Stimulated activated CD4-positive, alpha-beta T cell treated with anti-CD3 and anti-CD28 coated beads, Interleukin-4, amount 100 ng/mL, for 24 hours (primary cell): ENCODE data around the gene SOX11.
"Not testable (repeated sequence)": the region's sequence is repeated elsewhere in the genome, so short reads cannot be mapped to it uniquely, and the experiment has no call there.

Source experiments
- DNase-seq: peaks from one replicate; pipeline ENCODE4 v3.0.0-alpha.2; 2020

SOX11 gene

DNA sequence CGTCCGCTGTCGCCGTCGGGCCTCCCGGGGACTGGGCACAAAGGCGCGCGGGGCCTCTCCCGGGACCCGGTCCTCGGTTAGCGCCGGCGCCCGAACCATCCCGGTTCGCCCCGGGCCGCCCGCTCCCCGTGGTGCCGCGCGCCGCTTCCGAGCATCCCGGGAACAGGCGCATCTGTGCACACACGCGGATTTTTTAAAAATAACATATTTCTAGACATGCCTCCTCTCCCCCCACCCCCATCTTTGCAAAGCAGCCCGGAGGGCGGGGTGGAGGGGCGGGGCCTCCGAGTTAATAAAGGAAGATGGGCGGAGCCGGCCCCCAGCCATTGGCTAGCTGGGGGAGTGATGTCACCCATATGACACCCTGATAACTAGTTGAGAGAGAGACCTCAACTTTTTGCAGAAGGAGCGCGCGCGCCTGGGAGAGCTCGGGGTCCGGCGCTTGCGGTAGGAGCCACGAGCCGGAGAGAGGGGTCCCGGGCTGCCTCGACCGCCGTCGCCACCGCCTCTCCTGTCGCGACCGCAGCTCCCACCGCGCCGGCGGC is at the start of gene SOX11:
SOX11 (plus strand) TSS at position 400 of the 545 bp plus-strand sequence. CDS start 338 bp downstream, outside the sequence.
- DNase-seq = no peak

DNA sequence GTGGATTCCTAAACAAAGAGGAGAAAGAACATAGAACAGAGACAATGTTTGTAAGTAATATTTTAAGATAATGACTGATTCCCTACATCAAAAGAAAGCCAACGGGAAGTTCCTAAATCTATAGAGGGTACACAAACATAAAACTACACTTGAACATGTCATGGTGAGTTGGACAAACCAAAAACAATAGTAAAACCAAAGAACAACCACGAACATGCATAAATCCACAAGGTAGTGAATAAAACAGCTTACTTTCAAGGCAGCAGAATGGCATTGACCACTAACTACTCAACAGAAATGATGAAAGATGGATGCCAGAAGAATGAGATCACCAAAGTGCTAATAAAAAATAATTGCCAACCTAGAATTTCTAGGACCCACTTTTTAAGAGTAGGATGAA is 39.5 kb upstream of the SOX11 start:
- not testable (repeated sequence) for DNase-seq

DNA sequence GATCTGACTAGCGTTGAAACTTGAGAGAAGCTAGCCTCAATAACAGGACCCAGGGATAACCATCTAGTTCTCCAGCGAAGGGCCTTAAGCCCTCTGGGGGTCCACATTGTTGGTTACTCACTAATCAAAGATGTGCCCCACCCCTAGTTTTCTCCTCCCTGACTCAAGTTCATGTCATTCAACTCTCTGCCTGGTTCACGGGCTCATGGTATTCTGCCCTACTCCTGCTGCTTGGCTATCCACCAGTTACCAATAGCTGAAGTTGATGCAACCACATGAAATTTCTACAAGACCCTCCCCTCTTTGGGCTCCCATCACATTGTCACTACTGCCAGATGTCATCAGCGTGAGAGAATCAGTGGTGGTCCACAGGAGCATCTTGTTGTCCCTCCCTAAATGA is 38.4 kb upstream of the SOX11 start:
- DNase-seq = not testable (repeated sequence)

DNA sequence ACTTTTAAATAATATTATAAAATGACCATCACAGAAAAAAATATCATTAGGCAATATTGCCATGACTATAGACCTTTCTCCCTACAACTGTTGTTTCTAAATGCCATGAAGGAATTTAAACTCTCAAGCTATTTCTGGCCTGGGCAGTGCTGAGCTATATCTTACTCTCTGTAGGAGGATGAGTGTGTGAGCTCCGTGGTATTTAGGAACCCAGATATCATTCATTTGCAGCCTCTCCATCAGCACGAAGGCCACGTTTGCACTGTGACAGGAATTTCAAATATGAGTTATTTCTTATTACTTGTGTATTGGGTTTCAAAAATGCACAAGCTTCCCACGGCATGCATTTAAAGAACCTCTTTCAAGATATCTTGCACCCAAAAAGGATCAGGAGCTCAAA is 35.0 kb upstream of the SOX11 start:
- DNase-seq = no peak

DNA sequence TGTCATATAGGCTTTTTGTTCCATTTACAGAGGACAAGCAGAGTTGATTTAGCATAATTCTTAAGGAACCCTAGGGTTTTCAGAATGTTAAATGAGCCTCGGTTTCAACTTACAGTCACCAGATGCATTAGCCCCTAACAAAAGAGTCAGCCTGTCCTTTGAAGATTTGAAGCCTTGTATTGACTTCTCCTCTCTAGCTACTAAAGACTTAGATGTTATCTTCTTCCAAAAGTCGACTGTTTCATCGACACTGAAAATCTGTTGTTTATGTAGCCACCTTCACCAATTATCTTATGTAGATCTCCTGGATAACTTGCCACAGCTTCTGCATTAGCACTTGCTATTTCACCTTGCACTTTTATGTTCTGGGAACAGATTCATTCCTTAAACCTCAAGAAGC is 31.6 kb upstream of the SOX11 start:
- DNase-seq = no peak

DNA sequence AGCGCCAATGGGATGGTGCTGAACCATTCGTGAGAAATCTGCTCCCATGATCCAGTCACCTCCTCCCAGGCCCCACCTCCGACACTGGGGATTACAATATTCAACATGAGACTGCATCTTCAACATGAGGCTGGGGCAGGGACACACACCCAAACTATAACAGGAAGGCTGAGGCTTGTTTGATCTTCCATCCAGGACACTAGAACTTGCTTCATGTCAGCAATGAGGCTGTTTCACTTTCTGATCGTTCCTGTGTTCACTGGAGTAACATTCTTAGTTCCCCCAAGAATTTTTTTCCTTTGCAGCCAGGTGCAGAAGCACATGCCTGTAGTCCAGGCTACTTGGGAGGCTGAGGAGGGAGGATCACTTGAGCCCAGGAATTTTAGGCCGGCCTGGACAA is 30.8 kb upstream of the SOX11 start:
- no peak for DNase-seq

DNA sequence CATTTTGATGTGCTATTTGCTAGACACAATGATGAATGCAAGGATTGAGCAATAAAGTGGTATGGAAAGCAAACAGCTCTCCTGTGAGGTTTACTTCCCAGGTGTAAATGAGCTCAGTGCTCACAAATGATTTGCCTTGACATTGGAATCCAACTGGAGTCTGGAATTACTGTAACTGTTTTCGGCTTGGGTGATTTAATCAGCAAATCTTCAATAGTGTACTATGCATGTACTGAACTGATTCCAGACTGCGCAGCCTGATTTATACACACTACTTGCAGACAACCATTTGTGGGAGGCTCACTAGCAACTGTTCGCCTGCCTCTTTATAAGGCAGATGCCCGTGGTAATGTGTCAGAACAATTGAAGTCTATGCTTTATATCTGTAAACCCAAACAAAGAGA is 27.9 kb upstream of the SOX11 start:
- no peak for DNase-seq

DNA sequence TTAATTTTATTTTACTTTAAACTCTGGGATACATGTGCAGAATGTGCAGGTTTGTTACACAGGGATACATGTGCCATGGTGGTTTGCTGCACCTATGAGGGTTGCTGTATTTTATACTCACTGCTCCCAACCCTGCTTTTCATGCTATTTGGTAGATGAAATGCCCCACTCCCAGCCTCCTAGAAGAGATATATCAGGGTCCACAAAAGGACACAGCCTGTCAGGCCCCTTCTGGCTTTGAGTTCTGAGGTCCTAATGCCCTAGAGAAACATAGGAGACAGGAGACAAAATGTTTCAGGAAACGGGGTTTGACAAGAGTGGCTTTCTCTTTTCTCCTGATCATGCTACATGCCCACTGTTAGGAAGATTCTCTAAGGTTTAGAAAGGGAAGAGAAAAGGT is 27.1 kb upstream of the SOX11 start:
- no peak for DNase-seq

DNA sequence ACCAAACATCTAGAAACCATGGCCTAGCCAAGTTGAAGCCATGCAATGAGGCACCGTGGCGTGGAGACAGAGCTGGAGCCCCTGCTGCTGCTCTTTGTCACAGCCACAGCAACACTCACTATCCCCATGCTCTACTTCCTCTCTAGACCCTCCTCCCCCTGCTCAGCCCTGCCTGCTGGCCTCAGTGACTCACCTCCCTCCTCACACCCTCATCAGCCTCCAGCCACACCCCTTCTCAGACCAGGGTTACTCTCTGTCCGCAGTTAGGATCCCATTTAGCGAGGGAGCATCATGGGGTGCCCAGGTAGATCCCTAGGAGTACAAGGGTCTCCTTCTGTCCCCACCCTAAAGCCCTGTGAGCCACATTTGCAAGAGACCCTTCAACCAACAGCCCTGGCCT is 25.4 kb upstream of the SOX11 start:
- no peak for DNase-seq

DNA sequence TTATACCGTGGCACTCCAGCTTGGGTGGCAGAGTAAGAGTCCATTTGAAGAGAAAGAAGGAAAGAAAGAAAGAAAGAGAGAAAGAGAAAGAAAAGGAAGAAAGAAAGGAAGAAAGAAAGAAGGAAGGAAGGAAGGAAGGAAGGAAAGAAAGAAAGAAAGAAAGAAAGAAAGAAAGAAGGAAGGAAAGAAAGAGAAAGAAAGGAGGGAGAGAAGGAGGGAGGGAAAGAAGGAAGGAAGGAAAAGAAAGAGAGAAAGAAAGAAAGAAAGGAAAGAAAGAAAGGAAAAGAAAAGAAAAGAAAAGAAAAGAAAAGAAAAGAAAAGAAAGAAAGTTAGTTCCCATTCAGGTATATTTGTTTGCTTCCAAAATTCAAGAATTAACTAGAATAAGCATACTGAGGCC is 24.5 kb upstream of the SOX11 start:
- not testable (repeated sequence) for DNase-seq

DNA sequence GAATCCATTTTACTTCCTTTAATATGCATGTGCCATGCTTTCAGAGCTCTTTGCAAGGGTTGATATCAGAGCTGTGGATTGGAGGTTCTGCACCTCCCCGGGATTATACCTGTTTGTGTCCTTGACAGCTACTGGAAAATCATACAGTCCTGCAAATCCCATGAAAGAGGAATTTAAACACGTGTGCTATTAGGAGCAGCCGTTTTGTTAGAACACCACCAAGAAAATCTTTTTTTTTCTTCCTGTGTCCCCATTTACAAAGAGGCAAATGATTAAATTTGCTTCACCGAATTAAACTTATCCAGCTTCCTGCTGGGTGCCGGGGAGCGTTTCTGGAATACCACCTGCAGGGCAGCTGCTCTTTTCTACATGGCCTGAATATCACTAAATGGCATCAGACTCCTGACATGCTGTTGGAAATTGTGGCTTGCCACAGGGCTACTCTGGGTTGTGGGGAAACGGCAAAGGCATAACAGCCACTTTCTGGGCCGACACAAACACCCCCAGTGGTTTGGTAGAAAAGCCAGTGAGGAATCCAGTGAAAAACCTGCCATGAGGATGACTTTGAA is 23.4 kb upstream of the SOX11 start:
- DNase-seq = no peak

DNA sequence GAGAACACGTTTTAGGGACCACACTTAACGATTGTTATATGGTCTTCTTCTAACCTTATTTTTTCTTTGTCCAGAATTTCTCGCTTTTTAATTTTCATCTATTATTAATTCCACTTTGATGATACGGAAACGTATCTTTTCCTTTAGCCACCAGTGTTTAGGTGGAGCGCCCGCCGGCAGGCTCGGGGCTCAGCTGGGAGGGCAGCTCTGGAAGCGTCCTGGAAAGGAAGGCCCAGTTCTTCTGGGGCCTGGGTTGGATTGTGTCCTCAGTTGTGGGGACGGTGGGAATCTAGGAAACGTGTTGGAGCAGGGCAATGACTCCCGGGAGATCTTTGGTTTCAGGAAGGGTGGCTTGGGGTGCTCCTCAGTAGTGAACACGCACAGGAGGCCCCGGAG is 19.4 kb upstream of the SOX11 start:
- no peak for DNase-seq

DNA sequence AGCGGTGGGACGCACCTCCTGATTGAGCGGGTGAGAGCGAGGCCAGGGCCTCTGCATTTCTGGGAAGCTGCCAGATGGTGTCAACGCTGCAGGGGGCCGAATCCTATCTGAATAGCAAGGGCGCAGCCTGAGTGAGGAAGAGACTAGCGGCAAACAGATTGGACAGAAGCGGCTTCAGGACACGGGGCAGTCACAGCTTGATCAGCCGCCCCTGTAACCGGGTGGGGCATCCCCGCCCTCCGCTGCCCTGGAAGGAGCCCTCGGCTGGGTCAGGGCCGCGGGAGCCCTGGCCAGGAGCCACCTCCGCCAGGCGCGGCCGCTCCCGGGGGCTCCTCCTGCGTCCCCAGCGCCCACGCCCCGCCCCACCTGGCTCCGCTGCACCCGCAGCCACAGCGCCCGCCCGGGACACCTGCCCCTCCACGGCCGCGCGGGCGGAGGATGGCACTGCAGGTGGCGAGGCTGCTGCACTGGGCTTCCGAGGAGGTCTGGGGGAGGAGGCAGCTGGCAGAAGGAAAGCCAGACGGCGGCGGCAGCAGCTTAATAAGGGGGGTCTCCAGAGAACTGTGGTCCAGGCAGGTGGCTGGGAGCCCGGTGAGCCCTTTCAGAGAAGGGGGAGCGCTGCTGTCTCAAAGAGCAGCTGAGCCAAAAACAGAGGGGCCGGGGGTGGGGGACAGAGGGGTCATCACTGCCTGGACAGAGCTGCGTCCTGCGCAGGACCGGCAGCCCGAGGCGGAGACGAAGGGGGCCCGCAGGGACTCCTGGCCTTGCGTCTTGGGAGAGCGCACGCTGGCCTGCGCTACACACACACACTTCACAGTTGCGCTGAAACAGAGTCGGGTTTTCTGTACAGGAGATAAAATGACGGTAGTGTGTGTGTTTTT is 18.8 kb upstream of the SOX11 start:
- DNase-seq = no peak

DNA sequence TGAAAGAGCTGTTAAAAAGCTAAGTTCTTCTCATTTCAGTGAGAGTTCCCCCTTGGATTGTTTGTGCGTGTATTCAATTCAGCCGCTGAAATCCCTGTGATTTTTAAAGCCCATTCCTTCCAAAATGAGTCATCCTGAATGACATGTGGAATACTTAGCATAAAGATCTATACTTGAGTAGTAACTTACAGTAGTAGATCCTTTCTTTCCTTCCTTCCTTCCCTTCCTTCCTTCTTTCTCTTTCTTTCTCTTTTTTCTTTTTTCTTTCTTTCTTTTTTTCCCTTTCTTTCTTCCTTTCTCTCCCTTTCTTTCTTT is 18.2 kb upstream of the SOX11 start:
- DNase-seq = no peak

DNA sequence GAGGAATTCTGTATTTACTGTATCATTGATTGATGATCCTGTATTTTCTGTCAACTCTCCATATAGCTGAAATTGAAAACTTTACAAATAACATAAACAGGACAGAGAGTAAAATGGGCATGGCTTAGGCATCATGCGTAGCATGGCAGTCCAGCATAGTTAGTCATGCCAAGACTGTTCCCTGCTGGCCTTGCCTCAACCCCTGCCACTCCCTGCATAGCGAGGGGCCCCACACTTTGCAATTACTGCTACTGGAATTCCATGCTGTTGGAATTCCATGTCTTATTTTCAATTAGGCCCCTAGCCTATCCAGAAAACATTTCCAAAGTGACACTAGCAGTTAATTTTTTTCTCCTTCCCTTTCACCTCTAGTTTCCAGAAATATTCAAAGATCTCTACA is 15.1 kb upstream of the SOX11 start:
- no peak for DNase-seq

DNA sequence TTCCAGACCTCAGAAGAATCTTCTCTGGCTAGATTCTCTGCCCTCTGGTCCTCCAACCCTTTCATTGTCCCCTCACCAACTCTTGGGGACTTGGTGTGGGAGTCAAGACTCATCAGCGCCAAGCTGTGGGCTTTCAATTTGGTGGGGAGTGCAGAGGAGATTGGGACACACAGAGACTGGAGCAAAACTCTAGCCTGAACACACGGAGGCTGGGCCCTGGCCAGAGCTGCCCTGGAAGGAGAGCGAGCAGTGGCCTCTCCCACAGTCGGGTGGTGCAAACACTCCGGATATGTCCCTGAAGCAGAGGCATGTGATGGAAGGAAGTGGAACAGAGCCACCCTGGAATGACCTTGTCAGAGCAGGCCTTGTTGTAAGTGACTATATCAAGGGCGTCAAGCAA is 8.7 kb upstream of the SOX11 start:
- no peak for DNase-seq

DNA sequence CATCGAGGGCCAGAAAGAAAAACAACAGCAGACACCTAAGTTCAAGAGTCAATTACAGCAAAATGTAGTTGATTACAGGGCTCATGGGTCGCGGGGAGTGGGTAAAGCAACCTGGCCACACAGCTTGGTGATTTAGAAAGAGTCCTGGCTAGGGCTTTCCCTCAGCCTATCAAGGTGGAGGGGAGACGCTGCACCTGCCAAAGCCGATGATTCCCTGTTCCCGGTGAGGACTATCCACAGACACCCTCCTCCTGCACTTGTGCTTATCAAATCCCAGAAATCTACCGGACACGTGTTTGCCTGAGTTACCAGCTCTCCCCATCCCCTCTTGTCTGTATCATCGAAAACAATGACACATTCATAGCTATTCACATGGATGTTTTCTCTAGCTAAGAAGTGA is 7.0 kb upstream of the SOX11 start:
- no peak for DNase-seq

DNA sequence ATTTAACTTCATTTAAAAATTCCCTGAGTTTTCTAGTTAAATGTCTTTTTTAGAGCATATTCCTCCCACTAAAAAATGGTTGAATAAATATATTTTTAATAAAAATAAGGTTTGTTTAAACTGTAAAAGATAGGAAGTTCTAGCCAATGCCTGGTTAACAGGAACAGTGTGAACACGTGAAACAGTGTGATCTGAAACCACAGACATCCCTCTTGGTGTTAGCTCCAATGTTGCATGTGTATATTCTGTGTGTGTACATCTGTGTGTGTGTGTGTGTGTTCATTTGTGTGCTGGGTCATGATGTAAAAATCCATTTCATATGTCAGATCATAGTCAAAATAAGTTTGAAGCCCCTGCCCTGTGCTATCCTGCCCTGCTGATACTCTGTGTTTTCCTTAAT is 6.1 kb upstream of the SOX11 start:
- no peak for DNase-seq

DNA sequence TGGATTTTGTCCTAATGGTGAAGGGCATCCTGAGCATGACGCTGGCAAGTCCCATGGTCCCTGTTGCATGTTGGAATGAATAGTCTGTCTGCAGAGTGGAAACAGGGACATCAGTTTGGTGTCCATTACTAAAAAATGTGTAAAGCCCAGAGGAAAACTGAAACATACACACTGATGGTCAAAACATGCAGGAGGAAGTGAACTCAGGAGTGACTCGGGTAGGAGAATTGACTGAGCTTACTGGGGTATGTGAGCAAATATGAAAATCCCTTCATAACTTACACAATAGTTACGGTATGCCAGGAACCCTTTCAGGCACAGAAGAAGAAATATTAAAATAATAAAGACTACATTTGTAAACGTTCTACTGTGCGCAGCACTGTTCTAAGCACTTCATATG is 5.6 kb upstream of the SOX11 start:
- DNase-seq = no peak

DNA sequence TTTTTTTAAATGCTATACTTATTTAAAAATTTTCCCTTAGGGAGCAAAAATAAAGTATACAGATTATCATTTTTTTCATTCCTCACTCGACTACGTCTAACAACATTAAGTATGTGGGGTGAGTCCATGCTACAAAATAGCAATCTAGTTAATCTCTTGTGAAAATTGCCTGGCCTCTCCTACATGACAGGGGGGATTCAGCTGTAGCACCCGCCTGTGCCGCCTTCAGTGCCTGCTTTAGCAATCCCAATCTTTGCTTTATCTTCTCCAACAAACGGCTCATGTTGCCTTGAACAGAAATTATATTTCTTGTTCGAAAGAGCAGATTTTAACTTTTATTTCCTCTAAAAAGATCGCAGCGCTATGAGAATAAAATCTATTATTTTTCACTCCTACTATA is 2.4 kb upstream of the SOX11 start:
- DNase-seq = no peak

DNA sequence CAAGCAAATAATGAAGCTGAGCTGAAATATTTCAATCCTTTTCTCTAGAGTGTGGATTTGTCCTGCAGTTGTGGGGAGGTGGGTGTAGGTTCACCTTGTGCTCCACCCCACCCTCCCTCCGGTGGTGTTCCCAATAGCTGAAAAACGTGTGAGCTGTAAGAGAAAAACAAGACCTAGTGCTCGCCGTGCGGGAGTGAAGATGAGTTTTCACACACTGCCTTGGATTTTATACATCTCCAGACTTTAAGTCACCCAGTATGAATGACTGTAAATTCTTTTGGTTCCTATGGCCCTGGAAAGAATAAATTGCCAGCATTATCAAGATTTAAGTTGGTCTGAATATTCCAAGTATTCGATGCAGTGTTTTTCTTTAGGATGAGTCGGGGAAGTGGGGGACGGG is 1.9 kb upstream of the SOX11 start:
- DNase-seq = no peak

DNA sequence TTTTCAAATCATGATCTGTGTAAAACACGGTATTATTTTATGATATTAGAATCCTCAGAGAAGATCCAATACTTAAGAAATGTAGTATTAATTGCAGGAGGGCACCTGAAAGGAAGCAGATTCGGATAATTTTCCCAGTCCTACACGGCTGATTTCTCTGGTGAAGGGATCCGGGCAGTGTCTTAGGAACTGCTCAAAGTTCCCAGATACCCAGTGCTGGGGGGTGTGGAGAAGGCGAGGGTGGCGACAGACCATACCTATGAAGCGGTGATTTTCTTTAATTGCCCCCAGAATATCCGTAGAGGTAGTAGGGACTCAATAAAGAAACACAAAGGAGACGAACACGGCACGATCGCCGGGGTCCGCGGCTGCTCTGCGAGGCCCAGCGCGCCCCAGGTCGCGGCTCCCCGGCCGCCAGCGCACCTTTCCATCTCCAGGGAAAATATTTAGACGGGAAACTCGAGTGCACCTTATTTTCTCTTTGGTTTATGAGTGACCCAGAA is 1.4 kb upstream of the SOX11 start:
- DNase-seq = no peak

DNA sequence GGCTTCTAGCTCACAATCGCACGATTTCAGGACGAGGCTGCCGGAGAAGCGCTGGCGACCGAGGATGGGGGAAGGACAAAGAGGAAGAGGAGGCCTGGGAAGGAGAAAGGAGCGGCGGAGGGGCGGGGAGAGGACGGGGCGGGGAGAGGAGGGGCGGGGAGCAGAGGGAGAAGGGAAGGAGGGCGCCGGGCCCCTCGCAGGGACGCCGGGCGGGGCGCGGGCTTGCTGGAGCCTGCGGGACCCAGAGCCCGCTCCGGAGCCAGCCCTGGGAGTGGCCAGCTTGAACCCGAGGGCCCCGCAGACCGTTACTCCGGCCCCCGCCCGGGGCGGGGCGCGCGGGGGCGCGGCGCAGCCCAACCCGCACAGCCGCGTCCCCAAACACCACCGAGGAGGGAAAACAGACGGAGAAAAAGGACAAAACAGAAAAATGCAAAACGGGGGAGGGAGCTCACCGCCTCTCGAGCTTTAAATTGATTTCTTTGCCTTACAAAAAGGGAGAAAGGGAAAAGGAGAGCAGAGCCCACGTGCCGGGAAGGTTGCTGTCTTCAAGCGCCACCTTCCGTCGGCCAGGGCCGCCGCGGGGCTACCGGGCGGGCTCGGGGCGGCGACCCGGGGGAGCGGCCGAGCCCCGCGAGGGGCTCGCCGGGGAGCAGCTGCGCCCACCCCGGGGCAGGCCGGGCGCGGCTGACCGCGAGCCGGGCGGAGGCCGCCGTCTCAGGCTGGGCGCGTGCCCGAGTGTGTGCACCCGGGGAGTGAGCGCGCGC is 781 bp upstream of the SOX11 start:
- DNase-seq = no peak
